HG03159 (cell line): ENCODE data around the gene CFAP20DC.

Experiments used
- ATAC-seq: cut with Tn5 transposase; IDR thresholded peaks from one replicate; pipeline ENCODE4 v1.9.1; 2021; ENCODE audit warnings: mild to moderate bottlenecking, moderate library complexity; ENCODE audit not compliant: unreplicated experiment

CFAP20DC gene

GRCh38 chr3:59027607-59028006, 22.2 kb downstream of the CFAP20DC start:
- no peak for ATAC-seq

- ATAC-seq, result no peak
Measured at GRCh38 chr3:59023612-59024011, 26.2 kb downstream of the CFAP20DC start.

- no peak for ATAC-seq
Measured at GRCh38 chr3:59017617-59017984, 32.2 kb downstream of the CFAP20DC start.

GRCh38 chr3:59016930-59017616, 32.8 kb downstream of the CFAP20DC start:
- no peak for ATAC-seq

- no peak for ATAC-seq
Measured at GRCh38 chr3:59013611-59014010, 36.2 kb downstream of the CFAP20DC start.

GRCh38 chr3:59006634-59007517, 42.9 kb downstream of the CFAP20DC start:
- ATAC-seq, result no peak

GRCh38 chr3:59001675-59002074, 48.1 kb downstream of the CFAP20DC start:
- no peak for ATAC-seq

GRCh38 chr3:58999774-59000160, 50.1 kb downstream of the CFAP20DC start:
- ATAC-seq, result no peak

GRCh38 chr3:58999134-58999773, 50.6 kb downstream of the CFAP20DC start:
- no peak for ATAC-seq

GRCh38 chr3:58998476-58999117, 51.2 kb downstream of the CFAP20DC start:
- no peak for ATAC-seq

GRCh38 chr3:58996730-58997129, 53.1 kb downstream of the CFAP20DC start:
- ATAC-seq, result no peak

- ATAC-seq, result peak; percentile 58
Measured at GRCh38 chr3:58994746-58995330, 55.0 kb downstream of the CFAP20DC start.

GRCh38 chr3:58993547-58993946, 56.3 kb downstream of the CFAP20DC start:
- ATAC-seq, result no peak

GRCh38 chr3:58991623-58992022, 58.2 kb downstream of the CFAP20DC start:
- no peak for ATAC-seq

- ATAC-seq, result no peak
Measured at GRCh38 chr3:58991026-58991425, 58.8 kb downstream of the CFAP20DC start.

GRCh38 chr3:58989955-58990354, 59.9 kb downstream of the CFAP20DC start:
- ATAC-seq, result no peak

GRCh38 chr3:58989163-58989562, 60.7 kb downstream of the CFAP20DC start:
- ATAC-seq, result no peak

GRCh38 chr3:58988041-58988440, 61.8 kb downstream of the CFAP20DC start:
- no peak for ATAC-seq

- ATAC-seq, result no peak
Measured at GRCh38 chr3:58986654-58987053, 63.2 kb downstream of the CFAP20DC start.

- ATAC-seq, result no peak
Measured at GRCh38 chr3:58979840-58980239, 70.0 kb downstream of the CFAP20DC start.

GRCh38 chr3:58973796-58974195, 76.0 kb downstream of the CFAP20DC start:
- ATAC-seq, result no peak
